ENCODE results near the gene PARD6B. TPM values are rescaled to one million over a fixed set of nuclear protein-coding genes. Genes with fewer than 3 reads are reported as not detected.

PARD6B gene
- total and polyA plus RNA-seq, 2 of the 13 experiments (the other 11 are each of a cell fraction or from before 2014, with no cell fraction given): 6.9 to 22.2 TPM

- TF ChIP-seq ZFY (CRISPR knock-in tag; IDR thresholded peaks at IDR 0.05) (peak; percentile 83), ZNF383 (CRISPR knock-in tag; IDR thresholded peaks at IDR 0.05; ENCODE audit: borderline replicate concordance) (no peak), UBTF (CRISPR knock-in tag; IDR thresholded peaks at IDR 0.05) (peak; percentile 89; the same call in 1 of the 2 replicates), ZNF775 (CRISPR knock-in tag; IDR thresholded peaks at IDR 0.05; ENCODE audit: borderline replicate concordance) (0 out of 2 replicates have a peak, but pooled peaks have one; percentile 62), ZNF800 (CRISPR knock-in tag; IDR thresholded peaks at IDR 0.05) (peak; percentile 63; the same call in 1 of the 2 replicates), RXRA (CRISPR knock-in tag; IDR thresholded peaks at IDR 0.05) (peak; percentile 41; the same call in 1 of the 2 replicates), SAFB2 (CRISPR knock-in tag; IDR thresholded peaks at IDR 0.05; ENCODE audit: borderline replicate concordance, low read depth) (0 out of 2 replicates have a peak, but pooled peaks have one; percentile 92), ZNF30 (CRISPR knock-in tag; IDR thresholded peaks at IDR 0.05) (no peak), ZKSCAN8 (CRISPR knock-in tag; IDR thresholded peaks at IDR 0.05; ENCODE audit: borderline replicate concordance) (0 out of 2 replicates have a peak, but pooled peaks have one; percentile 21), KMT2A (CRISPR knock-in tag; IDR thresholded peaks at IDR 0.05) (peak; percentile 25; the same call in 1 of the 2 replicates), KLF6 (CRISPR knock-in tag; IDR thresholded peaks at IDR 0.05) (0 out of 2 replicates have a peak, but pooled peaks have one; percentile 21), ZNF264 (CRISPR knock-in tag; IDR thresholded peaks at IDR 0.05) (peak; percentile 16; the same call in 1 of the 2 replicates), NCOA2 (CRISPR knock-in tag; IDR thresholded peaks at IDR 0.05) (peak; percentile 27; the same call in 1 of the 2 replicates), ISX (CRISPR knock-in tag; conservative IDR thresholded peaks at IDR 0.05) (peak; percentile 28; the same call in 1 of the 2 replicates), MED13 (CRISPR knock-in tag; IDR thresholded peaks at IDR 0.05) (0 out of 2 replicates have a peak, but pooled peaks have one; percentile 67), BCL3 (CRISPR knock-in tag; IDR thresholded peaks at IDR 0.05) (peak; percentile 93), ZNF329 (CRISPR knock-in tag; IDR thresholded peaks at IDR 0.05; ENCODE audit: low read depth) (0 out of 2 replicates have a peak, but pooled peaks have one; percentile 43), KLF11 (CRISPR knock-in tag; IDR thresholded peaks at IDR 0.05) (no peak), ZNF382 (CRISPR knock-in tag; IDR thresholded peaks at IDR 0.05; ENCODE audit: borderline replicate concordance) (no peak), KDM2A (CRISPR knock-in tag; IDR thresholded peaks at IDR 0.05; ENCODE audit: borderline replicate concordance, low read depth) (peak; percentile 87)
- TF ChIP-seq, protein P1, sequence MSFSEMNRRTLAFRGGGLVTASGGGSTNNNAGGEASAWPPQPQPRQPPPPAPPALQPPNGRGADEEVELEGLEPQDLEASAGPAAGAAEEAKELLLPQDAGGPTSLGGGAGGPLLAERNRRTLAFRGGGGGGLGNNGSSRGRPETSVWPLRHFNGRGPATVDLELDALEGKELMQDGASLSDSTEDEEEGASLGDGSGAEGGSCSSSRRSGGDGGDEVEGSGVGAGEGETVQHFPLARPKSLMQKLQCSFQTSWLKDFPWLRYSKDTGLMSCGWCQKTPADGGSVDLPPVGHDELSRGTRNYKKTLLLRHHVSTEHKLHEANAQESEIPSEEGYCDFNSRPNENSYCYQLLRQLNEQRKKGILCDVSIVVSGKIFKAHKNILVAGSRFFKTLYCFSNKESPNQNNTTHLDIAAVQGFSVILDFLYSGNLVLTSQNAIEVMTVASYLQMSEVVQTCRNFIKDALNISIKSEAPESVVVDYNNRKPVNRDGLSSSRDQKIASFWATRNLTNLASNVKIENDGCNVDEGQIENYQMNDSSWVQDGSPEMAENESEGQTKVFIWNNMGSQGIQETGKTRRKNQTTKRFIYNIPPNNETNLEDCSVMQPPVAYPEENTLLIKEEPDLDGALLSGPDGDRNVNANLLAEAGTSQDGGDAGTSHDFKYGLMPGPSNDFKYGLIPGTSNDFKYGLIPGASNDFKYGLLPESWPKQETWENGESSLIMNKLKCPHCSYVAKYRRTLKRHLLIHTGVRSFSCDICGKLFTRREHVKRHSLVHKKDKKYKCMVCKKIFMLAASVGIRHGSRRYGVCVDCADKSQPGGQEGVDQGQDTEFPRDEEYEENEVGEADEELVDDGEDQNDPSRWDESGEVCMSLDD (CRISPR knock-in tag; IDR thresholded peaks at IDR 0.05; ENCODE audit: borderline replicate concordance): no peak; the same call in 1 of the 2 replicates
These were observed 63.7 kb downstream of the PARD6B start, which contains the start of gene BCAS4 (continued) for GRCh38 chr20:50794846-50795634.

All from HepG2 (cell line).